ENCODE data around the gene XXYLT1. TPM values are rescaled to one million over a fixed set of nuclear protein-coding genes. Genes with fewer than 3 reads are reported as not detected.

The XXYLT1 gene
- total and polyA plus RNA-seq, 10 of the 15 experiments (the other 5 are each of a cell fraction or from before 2014, with no cell fraction given): 1.2 to 14.2 (median 9.3) TPM

GRCh38 chr3:195250473-195251251, 20.3 kb downstream of the XXYLT1 start (continued):
- TF ChIP-seq BCL11A (IDR thresholded peaks at IDR 0.05; ENCODE audit: low read depth, low read length) (0 out of 2 replicates have a peak, but pooled peaks have one; percentile 19), RAD21 (IDR thresholded peaks at IDR 0.05; ENCODE audit: insufficient read depth, low read depth, low read length) (peak; percentile 55), SPI1 (IDR thresholded peaks at IDR 0.05; ENCODE audit: borderline replicate concordance, insufficient read depth, low read depth, low read length) (no peak), NR2F1 (conservative IDR thresholded peaks at IDR 0.05) (0 out of 2 replicates have a peak, but pooled peaks have one; percentile 31), HDGF (IDR thresholded peaks at IDR 0.05) (0 out of 2 replicates have a peak, but pooled peaks have one; percentile 9)

- Histone ChIP-seq H3K36me3 (ENCODE audit: control insufficient read depth in 2 of 2, insufficient read depth in 2 of 2, low read length in 1 of 2) (no peaks in the 10 kb centered on the region), H3K4me3 (no peak overlapping the region), H3K4me2 (ENCODE audit: control insufficient read depth, insufficient read depth) (no peak overlapping the region; the same call in 1 of the 2 replicates), H3K27me3 (replicated peaks in 1 of 2; ENCODE audit: control insufficient read depth in 2 of 2, insufficient read depth in 2 of 2, low read length in 1 of 2) (no peaks in the 10 kb centered on the region), H3K79me2 (ENCODE audit: control insufficient read depth, insufficient read depth, low read length) (peaks cover 2% of the 10 kb centered on the region), H3K9ac (ENCODE audit: control insufficient read depth, insufficient read depth, low read length) (no peak overlapping the region), H4K20me1 (ENCODE audit: control insufficient read depth, insufficient read depth) (no peaks in the 10 kb centered on the region), H3K4me1 (ENCODE audit: control insufficient read depth, insufficient read depth, low read length) (peaks cover 25% of the 10 kb centered on the region), H3K27ac (ENCODE audit: control insufficient read depth, insufficient read depth) (no peak overlapping the region), H2AFZ (ENCODE audit: control insufficient read depth, low read depth, low read length) (no peak overlapping the region), H3K9me3 (replicated peaks; ENCODE audit: control insufficient read depth, insufficient read depth, low read length) (no peaks in the 10 kb centered on the region)
- intact Hi-C loops (cut with micrococcal nuclease; ENCODE audit: unreplicated experiment) (no loop called here), in situ Hi-C loops (cut with MboI) (loop anchor here (10.0 kb wide), 1 partner anchor 915 kb away; no protein-coding TSS in a partner anchor)
- FAIRE-seq (no peak), DNase-seq (ENCODE audit: low read depth, low spot score) (no peak), ATAC-seq (no peak)
- WGBS (ENCODE audit: insufficient coverage, insufficient replicate concordance, low lambda C conversion rate, missing lambda C conversion rate): 85% methylated on average over 11 of the region's 11 CpGs
- ChIA-PET CTCF (interaction anchor here (0.5 to 5.3 kb wide), 11 partner anchors 10 to 578 kb away, joined by 3 to 33 read pairs (median 6); partner anchors contain the start of gene LSG1), SMC1A (ENCODE audit: uncharacterized antibody, unreplicated experiment) (interaction anchor here (1.0 to 7.3 kb wide), 11 partner anchors 11 to 567 kb away, joined by 3 to 70 read pairs (median 6); no protein-coding TSS in a partner anchor), POLR2A (interaction anchor here (0.7 to 4.7 kb wide), 5 partner anchors 42 to 803 kb away, joined by 3 to 43 read pairs (median 4); no protein-coding TSS in a partner anchor), RAD21 (ENCODE audit: unreplicated experiment) (interaction anchor here (0.7 to 4.8 kb wide), 17 partner anchors 9 to 579 kb away, joined by 3 to 67 read pairs (median 3); partner anchors contain the start of gene LSG1)
- no TSS peak for BruUV-seq (replicated peaks)
- TF ChIP-seq ZNF592 (IDR thresholded peaks at IDR 0.05) (no peak), NR2C2 (IDR thresholded peaks at IDR 0.05; ENCODE audit: borderline replicate concordance, control insufficient read depth, insufficient read length, low read depth) (no peak), CBX5 (IDR thresholded peaks at IDR 0.05; ENCODE audit: low read depth) (no peak), STAT1 (conservative IDR thresholded peaks at IDR 0.05) (no peak), HCFC1 (IDR thresholded peaks at IDR 0.05; ENCODE audit: low read length) (no peak), ATF3 (IDR thresholded peaks at IDR 0.05; ENCODE audit: borderline replicate concordance, extremely low read depth, low read depth, low read length) (no peak), MYC (IDR thresholded peaks at IDR 0.05; ENCODE audit: insufficient read depth, insufficient read length, insufficient replicate concordance, low read length, severe bottlenecking) (no peak), ETV6 (conservative IDR thresholded peaks at IDR 0.05 in 1 of 2, IDR thresholded peaks at IDR 0.05 in 1 of 2; ENCODE audit: borderline replicate concordance in 1 of 2, low read depth in 1 of 2) (no peak), POLR2AphosphoS2 (IDR thresholded peaks at IDR 0.05; ENCODE audit: low read depth, low read length) (no peak)
These were observed 21.0 kb downstream of the XXYLT1 start for GRCh38 chr3:195249858-195250464.
